ENCODE measurements around the gene GLT8D2. TPM values are rescaled to one million over a fixed set of nuclear protein-coding genes. Genes with fewer than 3 reads are reported as not detected.
A peak's percentile ranks its signal among the peaks of the same experiment; 100 is the strongest.

GLT8D2 gene, protein sequence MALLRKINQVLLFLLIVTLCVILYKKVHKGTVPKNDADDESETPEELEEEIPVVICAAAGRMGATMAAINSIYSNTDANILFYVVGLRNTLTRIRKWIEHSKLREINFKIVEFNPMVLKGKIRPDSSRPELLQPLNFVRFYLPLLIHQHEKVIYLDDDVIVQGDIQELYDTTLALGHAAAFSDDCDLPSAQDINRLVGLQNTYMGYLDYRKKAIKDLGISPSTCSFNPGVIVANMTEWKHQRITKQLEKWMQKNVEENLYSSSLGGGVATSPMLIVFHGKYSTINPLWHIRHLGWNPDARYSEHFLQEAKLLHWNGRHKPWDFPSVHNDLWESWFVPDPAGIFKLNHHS
- total RNA-seq, result 1.1 and 1.8 TPM in 2 replicates

DNA sequence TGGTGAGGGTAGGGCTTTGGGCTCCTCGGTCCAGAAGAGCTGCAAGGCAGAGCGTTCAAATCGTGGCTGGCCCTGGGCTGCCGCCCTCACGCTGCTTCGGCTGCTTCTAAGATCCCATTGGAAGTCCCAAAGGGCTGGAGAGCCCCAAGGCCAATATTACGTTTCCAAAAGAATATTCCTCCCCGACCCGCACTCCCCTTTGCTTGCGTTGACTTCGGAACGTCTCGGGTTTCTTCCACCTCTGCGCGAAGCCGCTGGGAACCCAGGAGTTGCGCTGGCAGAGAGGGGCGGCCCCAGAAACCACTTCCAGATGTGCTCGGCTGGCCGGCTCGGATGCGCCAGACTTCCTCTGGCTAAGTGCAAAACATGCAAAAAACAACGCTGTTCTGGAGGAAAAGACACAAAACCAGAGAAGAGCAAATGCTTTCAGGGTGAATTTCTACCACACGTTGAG, at the start of gene GLT8D2:
GLT8D2 (minus strand) TSS at position 285 of the 454 bp plus-strand sequence. CDS start 30,539 bp downstream, outside the sequence.
- Histone ChIP-seq H3K36me3 (ENCODE audit: control insufficient read depth, insufficient read depth, low read length) (no peaks in the 10 kb centered on the region), H3K4me3 (ENCODE audit: low read depth, low read length) (peak within 1 kb of the TSS; percentile 38), H3K27me3 (ENCODE audit: control insufficient read depth, insufficient read depth, low read length) (no peaks in the 10 kb centered on the region)
- DNase-seq (ENCODE audit: low read depth), result no peak
- TF ChIP-seq, protein P1, sequence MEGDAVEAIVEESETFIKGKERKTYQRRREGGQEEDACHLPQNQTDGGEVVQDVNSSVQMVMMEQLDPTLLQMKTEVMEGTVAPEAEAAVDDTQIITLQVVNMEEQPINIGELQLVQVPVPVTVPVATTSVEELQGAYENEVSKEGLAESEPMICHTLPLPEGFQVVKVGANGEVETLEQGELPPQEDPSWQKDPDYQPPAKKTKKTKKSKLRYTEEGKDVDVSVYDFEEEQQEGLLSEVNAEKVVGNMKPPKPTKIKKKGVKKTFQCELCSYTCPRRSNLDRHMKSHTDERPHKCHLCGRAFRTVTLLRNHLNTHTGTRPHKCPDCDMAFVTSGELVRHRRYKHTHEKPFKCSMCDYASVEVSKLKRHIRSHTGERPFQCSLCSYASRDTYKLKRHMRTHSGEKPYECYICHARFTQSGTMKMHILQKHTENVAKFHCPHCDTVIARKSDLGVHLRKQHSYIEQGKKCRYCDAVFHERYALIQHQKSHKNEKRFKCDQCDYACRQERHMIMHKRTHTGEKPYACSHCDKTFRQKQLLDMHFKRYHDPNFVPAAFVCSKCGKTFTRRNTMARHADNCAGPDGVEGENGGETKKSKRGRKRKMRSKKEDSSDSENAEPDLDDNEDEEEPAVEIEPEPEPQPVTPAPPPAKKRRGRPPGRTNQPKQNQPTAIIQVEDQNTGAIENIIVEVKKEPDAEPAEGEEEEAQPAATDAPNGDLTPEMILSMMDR (IDR thresholded peaks at IDR 0.05; ENCODE audit: insufficient read depth, low read length, poor library complexity, severe bottlenecking), result no peak

- TF ChIP-seq, protein P1 (IDR thresholded peaks at IDR 0.05; ENCODE audit: insufficient read depth, low read length, poor library complexity, severe bottlenecking), result no peak
- Histone ChIP-seq H3K36me3 (ENCODE audit: control insufficient read depth, insufficient read depth, low read length) (no peaks in the 10 kb centered on the region), H3K27me3 (ENCODE audit: control insufficient read depth, insufficient read depth, low read length) (no peaks in the 10 kb centered on the region)
These were observed 48.0 kb upstream of the GLT8D2 start for GRCh38 chr12:104097954-104098353.

DNA sequence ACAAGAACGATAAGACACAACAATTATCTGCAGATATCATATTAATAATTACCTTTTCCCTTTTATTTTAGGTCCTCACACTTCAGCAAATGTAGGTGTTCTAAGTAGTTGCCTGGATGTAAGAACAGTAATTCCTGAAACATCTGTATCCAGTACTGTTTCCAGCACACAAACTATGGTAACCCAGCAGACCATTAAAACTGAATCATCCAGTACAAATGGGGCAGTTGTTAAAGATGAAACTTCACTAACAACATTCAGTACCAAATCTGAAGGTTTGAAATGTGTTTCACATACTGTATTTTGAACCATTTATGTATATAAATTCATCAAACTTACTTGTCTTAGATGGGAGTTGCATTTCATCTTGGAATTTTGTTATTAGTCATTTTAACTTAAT, 45.3 kb upstream of the GLT8D2 start:
- H3K36me3 ChIP-seq (ENCODE audit: control insufficient read depth, insufficient read depth, low read length), result no peaks in the 10 kb centered on the region
- no peaks in the 10 kb centered on the region for H3K27me3 ChIP-seq (ENCODE audit: control insufficient read depth, insufficient read depth, low read length)
- no peak for DNase-seq (ENCODE audit: low read depth)
- H3K4me3 ChIP-seq (ENCODE audit: low read depth, low read length), result no peak overlapping the region
- TF ChIP-seq, protein P1 (IDR thresholded peaks at IDR 0.05; ENCODE audit: insufficient read depth, low read length, poor library complexity, severe bottlenecking), result no peak

More at GRCh38 chr12:104097954-104098353, 48.0 kb upstream of the GLT8D2 start:
- DNase-seq (ENCODE audit: low read depth), result no peak
- no peak overlapping the region for H3K4me3 ChIP-seq (ENCODE audit: low read depth, low read length)

- TF ChIP-seq, protein P1 (IDR thresholded peaks at IDR 0.05; ENCODE audit: insufficient read depth, low read length, poor library complexity, severe bottlenecking), result no peak
- no peak for DNase-seq (ENCODE audit: low read depth)
- Histone ChIP-seq H3K4me3 (ENCODE audit: low read depth, low read length) (no peak overlapping the region), H3K27me3 (ENCODE audit: control insufficient read depth, insufficient read depth, low read length) (no peaks in the 10 kb centered on the region), H3K36me3 (ENCODE audit: control insufficient read depth, insufficient read depth, low read length) (no peaks in the 10 kb centered on the region)
These were observed 44.3 kb upstream of the GLT8D2 start for GRCh38 chr12:104094284-104094683.

GRCh38 chr12:104091136-104091535, 41.1 kb upstream of the GLT8D2 start:
- no peak for DNase-seq (ENCODE audit: low read depth)
- Histone ChIP-seq H3K36me3 (ENCODE audit: control insufficient read depth, insufficient read depth, low read length) (no peaks in the 10 kb centered on the region), H3K4me3 (ENCODE audit: low read depth, low read length) (no peak overlapping the region), H3K27me3 (ENCODE audit: control insufficient read depth, insufficient read depth, low read length) (no peaks in the 10 kb centered on the region)
- TF ChIP-seq, protein P1 (IDR thresholded peaks at IDR 0.05; ENCODE audit: insufficient read depth, low read length, poor library complexity, severe bottlenecking), result no peak

Data from kidney epithelial cell (primary cell).